GM19467 (cell line): ENCODE results near the gene TFF1.

Source experiments
- ATAC-seq: cut with Tn5 transposase; IDR thresholded peaks from one replicate; pipeline ENCODE4 v1.9.1; 2021; ENCODE audit warnings: mild to moderate bottlenecking, moderate library complexity; ENCODE audit not compliant: unreplicated experiment

TFF1 gene

DNA sequence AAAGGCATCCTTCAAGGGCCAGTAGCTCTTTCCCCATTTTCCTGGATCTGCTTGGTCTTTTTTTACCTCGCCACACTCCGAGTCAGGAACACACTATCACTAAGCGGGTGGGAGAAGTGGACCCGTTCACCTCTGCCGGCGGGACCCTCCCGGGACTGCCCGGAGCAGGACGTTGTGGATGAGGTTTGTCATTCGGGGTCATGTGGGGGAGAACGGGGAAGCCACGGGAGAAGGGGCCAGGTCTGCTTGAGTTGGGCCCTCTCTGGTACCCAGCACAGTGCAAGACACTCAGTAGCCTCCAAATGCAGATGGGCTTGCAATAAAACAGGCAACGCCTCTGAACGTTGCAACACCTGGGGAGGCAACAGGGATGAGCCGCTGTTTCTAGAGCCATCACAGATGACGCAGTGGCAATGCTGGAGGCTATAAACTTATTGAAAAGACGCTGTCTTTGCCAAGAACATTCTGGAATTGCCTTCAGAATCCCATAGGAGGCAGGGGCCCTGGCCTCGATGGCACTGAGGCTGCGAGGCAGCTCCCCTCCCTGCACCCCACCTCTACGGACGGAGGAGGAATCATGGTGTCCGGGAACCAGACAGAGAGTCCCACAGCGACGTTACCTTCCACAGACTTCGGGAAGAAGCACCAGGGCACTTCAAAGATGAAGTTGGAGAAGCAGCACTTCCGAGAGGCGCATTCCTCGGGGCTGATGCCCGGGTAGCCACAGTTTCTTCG lies 19.3 kb downstream of the TFF1 start:
- no peak for ATAC-seq

DNA sequence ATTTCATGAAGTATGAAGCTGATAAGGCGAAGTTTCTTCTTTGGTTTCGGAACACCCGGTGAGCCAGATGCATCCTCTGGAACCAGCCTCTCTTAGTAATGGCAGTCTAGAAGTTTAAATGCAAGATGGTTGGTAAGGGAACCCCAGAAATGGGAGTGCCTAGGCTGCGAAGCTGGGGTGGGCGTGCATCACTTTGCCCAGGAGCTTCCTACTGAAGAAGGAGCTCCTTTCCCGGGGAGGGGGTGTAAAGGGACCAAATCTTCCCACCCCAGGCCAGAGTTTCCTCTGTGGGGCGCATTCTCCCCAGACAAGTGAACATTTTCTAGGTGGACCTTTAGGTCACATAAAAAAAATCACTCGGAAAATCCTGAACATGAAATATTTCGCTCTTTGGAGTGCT lies 19.9 kb downstream of the TFF1 start:
- ATAC-seq, result no peak

DNA sequence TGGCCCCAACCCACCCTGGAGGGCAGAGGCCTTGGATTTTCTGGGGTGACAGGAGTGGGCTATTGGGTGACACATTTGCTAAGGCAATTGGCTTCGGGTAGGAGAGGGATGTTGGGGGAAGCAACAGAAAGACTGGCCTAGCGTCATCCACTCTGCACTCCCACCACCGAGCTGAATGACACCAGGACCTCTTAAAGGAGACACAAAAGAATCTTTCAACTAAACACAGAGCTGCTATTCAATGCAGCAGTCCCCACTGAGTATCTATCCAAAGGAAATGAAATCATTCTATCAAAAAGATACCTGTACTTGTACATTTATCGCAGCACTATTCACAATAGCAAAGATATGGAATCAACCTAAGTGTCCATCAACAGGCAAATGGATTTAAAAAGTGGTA lies 21.7 kb downstream of the TFF1 start:
- no peak for ATAC-seq

DNA sequence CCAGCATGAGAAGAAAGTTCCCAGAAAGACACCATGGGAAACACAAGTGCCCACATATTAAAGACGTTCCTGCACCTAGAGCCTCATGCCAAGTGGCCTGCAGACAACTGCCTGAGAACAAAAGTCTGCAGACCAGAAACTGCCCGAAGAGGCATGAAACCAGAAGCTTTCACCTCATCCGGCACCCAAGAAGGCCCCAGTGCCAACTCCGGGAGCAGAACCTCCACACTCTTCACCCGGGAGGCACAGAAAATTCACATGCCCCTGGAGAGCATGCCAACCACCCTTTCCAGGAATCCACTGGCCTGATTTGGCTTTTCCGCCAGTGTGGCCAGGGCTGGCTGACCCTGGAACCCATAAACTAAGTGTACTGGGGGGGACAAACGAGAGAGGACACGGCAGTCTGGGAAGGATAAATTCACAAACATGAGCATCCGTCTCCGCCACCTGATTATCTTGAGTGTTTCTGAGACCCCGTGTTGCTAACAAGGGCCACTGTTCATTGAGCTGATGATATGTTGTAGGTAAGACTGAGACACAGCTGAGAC lies 22.3 kb downstream of the TFF1 start:
- ATAC-seq, result no peak

DNA sequence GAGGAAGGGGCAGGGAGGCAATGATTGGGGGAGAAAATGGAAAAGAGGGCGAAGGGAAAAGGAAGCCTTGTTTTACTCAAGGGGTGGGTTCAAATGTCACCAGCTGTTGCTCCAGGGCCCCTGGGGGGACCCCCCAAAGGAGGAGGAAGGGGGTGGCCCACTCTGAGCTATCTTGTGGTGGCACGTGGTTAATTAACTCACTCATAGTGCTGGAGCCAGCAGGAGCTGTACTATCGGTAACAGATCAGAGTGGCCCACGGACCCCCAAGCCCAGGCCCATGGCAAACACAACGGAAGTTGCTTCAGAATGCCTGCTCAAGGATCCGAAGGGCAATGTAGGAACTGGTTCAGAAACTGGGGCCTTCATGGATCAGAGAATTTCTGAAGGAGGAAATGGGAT lies 22.8 kb downstream of the TFF1 start:
- no peak for ATAC-seq

DNA sequence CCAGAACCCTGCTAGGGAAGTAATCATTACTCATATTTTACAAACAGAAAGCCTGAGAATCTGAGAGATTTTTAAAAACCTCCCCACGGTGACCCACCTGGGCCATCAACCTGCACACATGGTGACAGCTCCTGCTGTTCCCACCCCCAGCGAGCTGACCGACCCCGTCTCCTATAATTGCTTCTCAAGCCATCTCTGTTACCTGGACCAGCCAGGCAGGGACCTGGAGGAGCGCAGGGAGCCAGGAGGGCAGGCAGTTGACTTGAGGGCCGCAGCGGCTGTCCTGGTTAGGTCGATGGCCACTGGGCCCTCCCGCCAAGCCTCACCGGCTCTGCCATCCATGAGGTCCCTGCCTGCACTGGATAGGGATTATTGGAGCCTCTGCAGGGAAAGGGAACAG lies 23.2 kb downstream of the TFF1 start:
- no peak for ATAC-seq

DNA sequence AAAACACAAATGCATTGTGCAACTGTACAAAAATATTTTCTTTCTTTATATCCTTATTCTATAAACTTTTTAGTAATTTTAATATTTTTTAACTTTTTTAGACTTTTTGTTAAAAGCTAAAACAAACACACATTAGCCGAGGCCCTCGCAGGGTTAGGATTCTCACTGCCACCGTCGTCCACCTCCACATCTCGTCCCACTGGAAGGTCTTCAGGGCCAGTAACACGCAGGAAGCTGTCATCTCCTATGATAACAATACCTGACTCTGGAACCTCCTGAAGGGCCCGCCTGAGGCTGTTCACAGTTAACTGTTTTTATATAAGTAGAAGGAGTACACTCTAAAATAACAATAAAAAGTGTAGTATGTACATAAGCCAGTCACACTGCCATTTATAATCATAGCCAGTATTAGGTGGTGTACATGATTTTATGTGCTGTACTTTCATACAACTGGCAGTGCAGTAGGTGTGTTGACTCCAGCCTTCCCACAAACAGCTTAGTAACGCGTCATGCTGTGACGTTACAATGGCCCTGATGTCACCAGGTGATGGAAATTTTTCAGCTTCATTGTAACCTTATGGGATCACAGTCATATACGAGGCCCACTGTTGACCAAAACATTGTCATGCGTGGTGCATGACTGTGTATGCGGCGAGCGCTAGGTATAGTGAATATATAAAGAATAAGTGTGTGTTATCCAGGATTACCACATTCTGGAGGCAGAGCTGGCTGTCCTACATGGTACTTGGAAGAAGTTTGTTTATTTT lies 24.4 kb downstream of the TFF1 start:
- no peak for ATAC-seq

DNA sequence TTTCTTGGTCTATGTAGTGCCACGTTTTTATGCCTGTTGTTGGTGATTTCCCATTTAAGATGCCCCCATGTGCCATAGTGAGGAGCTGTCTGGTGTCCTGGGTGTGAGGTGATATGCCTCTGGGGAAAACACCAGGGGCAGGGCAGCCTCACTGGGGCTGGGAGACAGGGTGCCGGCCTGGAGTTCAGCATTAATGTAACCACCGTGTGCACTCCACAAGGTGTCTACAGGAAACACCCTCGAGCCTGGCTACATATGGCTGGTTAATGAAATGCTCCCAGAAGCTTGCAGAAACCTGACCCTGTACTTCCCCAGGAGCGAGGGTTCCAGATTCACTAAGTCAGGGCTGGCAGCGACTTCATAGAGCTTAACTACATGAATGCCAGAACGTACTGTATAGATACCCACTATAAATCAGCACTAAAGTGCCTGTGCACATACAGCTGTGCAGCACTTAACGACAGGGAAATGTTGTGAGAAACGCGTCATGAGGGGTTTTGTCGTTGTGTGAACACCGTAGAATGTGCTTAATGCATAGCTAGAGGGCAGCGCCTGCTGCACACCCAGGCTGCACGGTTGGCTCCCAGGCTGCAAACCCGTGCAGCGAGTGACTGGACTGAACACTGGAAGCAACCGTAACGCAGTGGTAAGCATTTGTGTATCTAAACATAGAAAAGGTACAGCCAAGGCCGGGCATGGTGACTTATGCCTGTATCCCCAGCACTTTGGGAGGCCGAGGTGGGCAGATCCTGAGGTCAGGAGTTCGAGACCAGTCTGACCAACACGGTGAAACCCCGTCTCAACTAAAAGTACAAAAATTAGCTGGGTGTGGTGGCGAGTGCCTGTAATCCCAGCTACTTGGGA lies 25.9 kb downstream of the TFF1 start:
- ATAC-seq, result no peak

DNA sequence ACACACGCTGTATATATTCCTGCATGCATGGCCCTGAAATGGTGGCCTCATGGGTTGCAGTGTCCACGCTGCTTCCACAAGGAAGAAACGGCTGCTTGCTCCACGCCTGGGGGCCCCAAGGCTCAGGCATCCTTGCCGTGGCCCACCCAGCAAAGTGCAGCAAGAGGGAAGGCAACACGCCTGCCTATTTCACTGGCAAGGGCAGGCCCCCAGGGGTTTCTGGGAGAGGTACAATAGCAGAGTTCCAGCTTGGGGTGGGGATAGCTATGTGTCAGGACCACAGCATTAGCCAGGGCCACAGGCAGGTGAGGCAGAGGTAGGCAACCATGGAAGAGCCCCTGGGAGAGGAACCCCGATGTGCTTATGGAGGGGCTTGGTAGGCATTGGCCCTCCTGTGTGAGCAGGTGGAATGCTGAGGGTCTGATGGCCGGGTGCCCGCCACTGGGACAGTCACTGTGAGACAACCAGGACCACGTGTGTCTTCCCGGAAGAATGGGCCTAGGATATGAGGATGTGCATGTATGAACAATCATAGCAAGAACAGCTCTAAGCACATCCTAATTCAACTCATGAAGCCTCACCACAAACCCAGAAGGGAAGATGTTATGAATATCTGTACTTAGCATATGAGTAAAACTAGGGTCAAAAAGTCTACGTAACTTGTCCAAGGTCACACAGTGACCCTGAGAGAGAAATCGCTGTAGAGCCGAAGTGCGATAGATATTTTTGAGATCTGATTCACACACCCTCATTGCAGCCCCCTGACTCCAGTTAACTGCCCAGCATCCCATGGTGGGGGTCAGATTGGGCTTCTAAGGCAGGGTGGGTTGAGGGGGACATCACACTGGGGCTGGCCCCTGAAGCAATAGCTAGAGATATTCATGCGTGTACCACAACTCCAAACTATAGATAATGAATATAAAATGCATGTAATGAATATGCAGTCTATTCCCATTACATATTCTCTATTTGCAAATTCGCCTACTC lies 27.3 kb downstream of the TFF1 start:
- no peak for ATAC-seq

DNA sequence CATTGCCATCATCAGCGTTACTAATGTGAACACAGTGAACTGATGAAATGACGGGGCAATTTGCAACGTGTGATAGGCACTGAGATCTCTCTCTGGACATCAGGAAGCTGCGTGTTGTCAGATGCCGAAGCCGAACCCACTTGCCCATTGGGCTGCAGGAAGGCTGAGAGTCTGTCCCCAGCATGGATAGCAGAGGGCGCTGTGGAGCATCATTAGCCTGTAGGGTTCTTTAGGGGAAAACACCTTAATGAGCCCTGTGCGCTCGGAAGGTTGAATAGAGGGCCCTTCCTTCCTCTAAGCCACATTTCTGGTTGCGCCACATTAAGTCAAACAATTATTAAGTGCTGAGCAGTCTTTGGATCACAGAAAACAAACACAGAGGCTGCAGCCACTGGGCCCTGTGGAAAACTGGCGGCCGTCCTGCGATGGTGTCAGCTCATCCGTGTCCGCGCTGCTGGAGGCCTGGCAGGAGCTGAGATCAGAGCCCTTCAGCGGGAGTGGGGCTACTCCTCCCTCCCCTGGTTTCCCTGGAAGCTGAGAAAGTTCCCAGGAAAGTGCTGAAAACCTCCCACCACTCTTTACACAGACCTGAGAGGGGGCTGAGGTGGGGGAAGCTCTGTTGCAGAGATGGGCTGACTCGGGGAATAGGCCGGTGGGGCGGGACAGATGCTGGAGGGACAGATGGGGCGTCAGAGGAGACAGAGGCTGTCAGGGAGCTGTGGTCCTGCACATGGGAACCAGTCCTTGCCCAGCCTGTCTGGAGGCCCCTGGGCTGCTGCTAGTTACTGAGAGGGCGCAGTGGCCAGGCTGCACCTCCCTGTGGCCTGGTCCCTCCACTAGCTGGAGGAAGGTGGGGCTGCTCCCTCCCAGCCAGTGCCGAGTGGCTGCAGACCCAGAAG lies 28.3 kb downstream of the TFF1 start:
- ATAC-seq, result no peak

DNA sequence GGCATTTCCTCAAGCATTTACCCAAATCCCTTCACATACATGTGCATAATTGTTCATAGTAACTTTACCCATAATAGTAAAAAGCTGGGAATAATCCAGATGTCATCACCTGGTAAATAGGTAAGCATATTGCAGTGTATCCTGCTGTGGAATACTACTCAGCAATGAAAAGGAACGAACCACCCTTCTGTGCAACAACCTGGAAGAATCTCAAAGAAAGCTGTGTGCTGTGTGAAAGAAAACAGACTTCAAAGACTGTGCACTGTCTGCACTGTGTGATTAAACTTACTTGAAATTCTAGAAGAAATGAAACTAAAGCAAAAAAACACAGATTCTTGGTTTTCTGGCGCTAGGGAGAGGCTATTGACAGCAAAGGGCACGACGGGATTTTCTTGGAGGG lies 29.1 kb downstream of the TFF1 start:
- no peak for ATAC-seq

DNA sequence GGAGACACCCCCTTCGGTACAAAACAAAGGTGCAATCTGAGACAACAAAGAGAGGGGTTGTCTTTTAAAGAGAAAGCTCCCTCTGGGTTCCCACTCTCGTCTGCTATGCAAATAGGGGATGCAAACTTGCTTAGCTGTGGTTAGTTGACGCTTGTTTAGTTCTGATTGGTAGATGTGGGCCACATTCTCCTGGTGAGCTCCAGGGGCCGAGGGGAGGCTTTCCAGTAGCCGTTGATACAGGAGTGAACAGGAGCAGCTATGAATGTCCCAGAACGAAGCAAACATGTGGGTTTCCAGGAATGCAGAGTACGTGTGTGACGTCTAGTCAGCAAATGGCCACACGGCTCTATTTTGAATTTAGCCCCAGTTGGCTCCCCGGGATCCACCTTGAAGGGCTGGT lies 30.3 kb downstream of the TFF1 start:
- no peak for ATAC-seq

DNA sequence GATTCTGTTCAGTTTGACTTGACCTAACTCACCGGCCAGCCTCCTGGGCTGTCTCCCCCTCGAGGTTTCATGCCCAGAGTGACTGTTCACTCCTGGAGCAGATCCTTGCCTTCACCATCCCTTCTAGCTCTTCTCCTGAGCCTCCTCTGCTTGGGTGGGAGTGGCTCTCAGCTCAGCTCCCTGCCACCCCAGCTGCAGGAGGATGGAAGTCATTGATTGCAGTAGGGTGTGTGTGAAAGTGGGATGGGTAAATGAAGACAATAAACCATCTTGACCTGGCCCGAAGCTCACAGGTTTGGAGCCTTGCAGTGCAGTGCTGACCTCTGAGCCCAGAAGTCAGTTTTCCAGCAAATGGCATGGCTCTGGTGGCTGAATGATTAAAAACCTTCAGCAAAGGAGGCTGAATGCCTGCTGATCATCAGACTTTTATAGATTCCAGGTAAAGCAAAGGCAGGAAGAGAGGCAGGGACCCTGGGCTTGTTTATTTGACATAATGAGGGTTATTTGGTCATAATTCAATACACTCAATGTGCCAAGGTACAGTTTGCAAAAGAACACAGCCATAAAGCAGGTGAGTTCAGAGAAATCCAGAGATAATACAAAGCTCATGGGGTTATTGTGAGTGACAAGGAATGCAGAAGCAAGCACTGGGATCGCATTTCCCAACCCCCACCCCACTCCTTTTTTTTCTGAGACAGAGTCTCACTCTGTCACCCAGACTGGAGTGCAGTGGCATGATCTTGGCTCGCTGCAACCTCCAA lies 33.6 kb downstream of the TFF1 start:
- ATAC-seq, result no peak

DNA sequence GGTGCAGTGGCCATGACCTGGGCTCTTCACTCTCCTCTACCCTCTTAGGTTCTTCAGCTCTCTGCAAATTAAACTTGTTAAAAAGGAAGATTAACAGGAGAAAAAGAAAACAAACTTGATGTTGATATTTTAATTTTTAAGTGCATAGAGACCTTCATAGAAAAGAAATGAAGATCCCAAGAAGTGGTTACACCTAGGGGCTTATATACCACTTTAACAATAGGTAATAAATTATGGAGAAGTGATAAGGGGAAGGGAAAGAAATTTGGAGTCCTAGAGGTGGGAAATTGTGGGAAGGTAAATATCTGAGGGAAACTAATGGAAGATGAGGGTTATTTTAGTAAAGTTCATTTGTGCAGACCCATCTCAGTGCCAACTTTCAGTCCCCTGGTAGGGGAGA lies 34.7 kb downstream of the TFF1 start:
- ATAC-seq, result no peak

DNA sequence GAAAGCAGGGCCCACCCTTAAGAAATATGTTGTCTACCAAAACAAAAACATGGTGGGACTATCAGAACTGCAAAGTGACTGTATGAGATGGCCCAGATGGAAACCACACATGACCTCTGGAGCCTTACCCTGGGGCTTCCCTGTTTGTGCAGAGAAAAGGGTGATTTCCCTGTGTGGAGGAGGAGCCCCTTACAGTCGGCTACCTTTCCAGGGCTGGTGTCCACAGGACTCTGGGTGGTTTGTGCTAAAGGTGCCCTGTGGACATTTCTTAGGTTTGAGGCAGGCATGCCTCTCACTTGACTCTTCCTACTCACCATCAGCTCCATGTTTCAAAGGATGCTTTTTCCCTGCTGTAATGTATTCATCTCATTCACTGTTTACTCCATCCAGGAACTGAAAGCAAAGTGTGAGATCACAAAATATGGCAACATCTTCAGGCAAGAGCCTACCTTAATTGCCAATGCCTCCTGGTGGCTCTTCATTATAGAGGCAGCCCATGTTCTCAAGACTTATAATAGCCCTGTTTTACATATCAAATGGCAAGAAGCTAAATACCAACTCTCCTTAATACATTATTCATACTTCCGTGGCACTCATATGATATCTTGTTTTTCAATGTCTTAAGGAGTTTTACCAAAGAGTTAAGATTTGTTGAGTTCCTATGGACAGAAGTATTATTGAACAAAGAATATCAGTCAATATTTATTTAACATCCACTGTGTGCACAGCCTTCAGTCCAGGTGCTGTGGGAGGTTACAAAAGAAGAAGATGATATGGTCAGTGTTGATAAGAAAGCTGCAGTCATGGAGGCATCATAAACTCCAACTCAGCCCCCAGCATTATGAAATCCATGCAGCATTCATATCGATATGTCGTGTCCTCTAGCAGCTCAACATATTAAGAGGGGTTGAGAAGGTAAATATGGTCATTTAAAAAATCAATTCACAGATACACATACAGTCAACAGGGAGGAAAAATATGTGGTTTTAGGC lies 35.7 kb downstream of the TFF1 start:
- ATAC-seq, result no peak

DNA sequence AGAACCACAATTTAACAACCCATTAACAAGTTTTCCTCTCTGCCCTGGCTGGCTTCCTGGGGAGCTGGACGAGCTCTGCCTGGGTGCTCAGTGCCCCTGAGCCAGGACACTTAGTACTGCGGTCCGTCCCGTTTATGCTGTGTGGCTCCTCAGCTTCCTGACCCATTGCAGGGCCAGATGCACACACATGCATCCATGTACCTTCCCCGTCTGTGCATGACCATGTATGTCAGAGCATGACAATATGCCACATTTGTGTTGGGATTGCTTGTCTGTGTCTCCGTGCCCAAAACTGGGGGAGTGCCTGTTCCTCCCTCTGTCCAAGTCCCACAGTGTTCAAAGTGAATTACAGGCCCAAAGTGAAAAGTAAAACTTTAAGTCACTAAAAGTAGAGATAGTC lies 41.4 kb downstream of the TFF1 start:
- ATAC-seq, result no peak

DNA sequence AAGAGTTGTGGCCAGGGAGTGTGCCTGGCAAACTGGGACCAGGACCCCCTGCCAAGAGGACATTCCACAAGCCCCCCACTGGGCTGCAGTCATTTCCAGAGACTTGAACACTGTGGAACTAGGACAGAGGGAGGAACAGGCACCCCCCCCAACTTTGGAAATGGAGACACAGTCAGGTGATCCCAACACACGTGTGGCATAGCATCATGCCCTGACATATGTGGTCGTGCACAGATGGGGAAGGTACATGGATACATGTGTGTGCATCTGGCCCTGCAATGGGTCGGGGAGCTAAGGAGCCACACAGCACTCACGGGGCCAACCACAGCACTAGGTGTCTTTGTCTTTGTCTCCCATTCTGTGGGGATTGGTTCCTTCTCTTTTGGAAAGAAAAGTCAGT lies 44.5 kb downstream of the TFF1 start:
- ATAC-seq, result no peak
